ENCODE results near the gene FZD1. TPM values are rescaled to one million over a fixed set of nuclear protein-coding genes. Genes with fewer than 3 reads are reported as not detected.

Gene FZD1
- total RNA-seq, 1 experiment from 2014 or later: 0.56 TPM

DNA sequence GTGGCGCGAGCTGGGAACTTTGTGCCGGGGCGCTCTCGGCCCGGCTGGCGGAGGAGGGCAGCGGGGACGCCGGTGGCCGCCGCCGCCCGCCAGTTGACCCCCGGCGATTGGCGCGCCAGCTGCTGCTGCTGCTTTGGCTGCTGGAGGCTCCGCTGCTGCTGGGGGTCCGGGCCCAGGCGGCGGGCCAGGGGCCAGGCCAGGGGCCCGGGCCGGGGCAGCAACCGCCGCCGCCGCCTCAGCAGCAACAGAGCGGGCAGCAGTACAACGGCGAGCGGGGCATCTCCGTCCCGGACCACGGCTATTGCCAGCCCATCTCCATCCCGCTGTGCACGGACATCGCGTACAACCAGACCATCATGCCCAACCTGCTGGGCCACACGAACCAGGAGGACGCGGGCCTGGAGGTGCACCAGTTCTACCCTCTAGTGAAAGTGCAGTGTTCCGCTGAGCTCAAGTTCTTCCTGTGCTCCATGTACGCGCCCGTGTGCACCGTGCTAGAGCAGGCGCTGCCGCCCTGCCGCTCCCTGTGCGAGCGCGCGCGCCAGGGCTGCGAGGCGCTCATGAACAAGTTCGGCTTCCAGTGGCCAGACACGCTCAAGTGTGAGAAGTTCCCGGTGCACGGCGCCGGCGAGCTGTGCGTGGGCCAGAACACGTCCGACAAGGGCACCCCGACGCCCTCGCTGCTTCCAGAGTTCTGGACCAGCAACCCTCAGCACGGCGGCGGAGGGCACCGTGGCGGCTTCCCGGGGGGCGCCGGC lies 870 bp downstream of the FZD1 start:
- peak; percentile 13 for DNase-seq (ENCODE audit: low spot score)

DNA sequence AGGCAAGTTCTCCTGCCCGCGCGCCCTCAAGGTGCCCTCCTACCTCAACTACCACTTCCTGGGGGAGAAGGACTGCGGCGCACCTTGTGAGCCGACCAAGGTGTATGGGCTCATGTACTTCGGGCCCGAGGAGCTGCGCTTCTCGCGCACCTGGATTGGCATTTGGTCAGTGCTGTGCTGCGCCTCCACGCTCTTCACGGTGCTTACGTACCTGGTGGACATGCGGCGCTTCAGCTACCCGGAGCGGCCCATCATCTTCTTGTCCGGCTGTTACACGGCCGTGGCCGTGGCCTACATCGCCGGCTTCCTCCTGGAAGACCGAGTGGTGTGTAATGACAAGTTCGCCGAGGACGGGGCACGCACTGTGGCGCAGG lies 1.4 kb downstream of the FZD1 start:
- DNase-seq (ENCODE audit: low spot score): no peak

DNA sequence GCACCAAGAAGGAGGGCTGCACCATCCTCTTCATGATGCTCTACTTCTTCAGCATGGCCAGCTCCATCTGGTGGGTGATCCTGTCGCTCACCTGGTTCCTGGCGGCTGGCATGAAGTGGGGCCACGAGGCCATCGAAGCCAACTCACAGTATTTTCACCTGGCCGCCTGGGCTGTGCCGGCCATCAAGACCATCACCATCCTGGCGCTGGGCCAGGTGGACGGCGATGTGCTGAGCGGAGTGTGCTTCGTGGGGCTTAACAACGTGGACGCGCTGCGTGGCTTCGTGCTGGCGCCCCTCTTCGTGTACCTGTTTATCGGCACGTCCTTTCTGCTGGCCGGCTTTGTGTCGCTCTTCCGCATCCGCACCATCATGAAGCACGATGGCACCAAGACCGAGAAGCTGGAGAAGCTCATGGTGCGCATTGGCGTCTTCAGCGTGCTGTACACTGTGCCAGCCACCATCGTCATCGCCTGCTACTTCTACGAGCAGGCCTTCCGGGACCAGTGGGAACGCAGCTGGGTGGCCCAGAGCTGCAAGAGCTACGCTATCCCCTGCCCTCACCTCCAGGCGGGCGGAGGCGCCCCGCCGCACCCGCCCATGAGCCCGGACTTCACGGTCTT lies 1.9 kb downstream of the FZD1 start:
- no peak for DNase-seq (ENCODE audit: low spot score)

DNA sequence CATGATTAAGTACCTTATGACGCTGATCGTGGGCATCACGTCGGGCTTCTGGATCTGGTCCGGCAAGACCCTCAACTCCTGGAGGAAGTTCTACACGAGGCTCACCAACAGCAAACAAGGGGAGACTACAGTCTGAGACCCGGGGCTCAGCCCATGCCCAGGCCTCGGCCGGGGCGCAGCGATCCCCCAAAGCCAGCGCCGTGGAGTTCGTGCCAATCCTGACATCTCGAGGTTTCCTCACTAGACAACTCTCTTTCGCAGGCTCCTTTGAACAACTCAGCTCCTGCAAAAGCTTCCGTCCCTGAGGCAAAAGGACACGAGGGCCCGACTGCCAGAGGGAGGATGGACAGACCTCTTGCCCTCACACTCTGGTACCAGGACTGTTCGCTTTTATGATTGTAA lies 2.5 kb downstream of the FZD1 start:
- DNase-seq (ENCODE audit: low spot score): no peak

DNA sequence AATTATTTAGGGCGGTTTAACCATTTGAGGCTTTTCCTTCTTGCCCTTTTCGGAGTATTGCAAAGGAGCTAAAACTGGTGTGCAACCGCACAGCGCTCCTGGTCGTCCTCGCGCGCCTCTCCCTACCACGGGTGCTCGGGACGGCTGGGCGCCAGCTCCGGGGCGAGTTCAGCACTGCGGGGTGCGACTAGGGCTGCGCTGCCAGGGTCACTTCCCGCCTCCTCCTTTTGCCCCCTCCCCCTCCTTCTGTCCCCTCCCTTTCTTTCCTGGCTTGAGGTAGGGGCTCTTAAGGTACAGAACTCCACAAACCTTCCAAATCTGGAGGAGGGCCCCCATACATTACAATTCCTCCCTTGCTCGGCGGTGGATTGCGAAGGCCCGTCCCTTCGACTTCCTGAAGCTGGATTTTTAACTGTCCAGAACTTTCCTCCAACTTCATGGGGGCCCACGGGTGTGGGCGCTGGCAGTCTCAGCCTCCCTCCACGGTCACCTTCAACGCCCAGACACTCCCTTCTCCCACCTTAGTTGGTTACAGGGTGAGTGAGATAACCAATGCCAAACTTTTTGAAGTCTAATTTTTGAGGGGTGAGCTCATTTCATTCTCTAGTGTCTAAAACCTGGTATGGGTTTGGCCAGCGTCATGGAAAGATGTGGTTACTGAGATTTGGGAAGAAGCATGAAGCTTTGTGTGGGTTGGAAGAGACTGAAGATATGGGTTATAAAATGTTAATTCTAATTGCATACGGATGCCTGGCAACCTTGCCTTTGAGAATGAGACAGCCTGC lies 3.1 kb downstream of the FZD1 start:
- DNase-seq (ENCODE audit: low spot score): no peak

DNA sequence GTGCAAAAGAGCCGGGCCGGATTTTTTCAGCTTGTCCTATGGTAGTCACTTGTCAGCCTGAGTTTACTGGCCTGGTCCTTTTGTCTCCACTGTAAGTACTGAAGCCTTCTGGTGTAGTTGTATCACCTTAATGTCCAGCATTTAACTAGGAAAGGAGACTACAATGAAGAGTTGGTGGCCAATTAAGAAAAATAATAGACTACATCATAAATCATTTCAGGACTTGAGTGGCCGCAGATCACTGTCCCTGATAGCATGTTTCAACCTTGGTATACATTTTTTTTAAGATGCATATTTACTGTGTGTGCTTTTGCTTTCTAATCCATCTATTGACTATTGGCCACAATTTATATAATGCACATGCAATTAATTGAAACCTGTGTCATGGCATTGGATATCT lies 6.1 kb downstream of the FZD1 start:
- DNase-seq (ENCODE audit: low spot score): no peak

DNA sequence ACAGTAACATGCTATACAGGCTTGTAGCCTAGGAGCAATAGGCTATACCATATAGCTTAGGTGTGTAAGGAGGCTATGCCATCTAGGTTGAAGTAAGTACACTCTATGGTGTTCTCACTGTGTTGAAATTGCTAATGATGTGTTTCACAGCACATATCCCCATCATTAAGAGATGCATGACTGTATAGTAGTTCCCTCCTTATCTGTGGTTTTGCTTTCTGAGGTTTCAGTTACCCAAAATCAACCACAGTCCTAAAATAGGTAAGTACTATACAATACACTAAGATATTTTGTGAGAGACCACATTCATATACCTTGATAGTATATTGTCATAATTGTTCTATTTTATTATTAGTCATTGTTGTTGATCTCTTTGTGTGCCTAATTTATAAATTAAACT lies 12.7 kb downstream of the FZD1 start:
- DNase-seq (ENCODE audit: low spot score): no peak

DNA sequence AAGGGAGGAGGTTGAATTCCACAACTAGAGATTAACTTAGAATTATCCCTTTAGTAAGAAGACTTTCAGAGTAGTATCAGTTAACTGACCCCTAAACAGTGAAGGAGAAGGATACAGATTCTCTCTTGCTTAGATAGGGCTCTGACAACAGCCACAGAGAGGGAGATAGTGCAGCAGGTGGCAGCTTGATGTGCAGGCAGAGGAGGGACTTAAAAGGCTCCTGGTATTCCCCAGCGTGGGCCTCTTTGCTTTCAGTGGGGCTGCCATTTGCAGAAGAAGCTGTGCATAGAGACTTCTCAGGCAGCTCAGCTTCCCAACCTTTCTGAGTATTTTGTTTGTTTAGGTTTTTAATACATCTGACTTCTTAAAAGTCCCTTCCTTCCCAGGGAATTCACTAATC lies 16.0 kb downstream of the FZD1 start:
- no peak for DNase-seq (ENCODE audit: low spot score)

DNA sequence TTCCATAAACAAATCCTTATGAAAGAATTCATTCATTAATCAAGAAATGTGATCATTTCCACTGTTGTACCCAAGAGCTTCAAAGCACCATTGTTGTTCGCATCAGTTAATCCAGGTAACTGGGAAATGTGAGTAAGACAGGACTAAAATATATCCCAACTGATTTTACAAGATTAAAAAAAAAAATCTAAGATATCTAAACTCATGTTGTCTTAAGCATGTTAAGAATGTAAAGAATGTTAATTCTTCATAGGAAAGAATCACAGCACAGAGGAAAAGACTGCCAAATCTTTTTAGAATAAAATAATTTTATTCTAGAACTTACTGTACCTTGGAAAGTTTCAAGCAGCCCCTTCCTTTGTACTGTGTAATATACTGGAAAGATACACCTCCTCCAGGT lies 16.4 kb downstream of the FZD1 start:
- no peak for DNase-seq (ENCODE audit: low spot score)

DNA sequence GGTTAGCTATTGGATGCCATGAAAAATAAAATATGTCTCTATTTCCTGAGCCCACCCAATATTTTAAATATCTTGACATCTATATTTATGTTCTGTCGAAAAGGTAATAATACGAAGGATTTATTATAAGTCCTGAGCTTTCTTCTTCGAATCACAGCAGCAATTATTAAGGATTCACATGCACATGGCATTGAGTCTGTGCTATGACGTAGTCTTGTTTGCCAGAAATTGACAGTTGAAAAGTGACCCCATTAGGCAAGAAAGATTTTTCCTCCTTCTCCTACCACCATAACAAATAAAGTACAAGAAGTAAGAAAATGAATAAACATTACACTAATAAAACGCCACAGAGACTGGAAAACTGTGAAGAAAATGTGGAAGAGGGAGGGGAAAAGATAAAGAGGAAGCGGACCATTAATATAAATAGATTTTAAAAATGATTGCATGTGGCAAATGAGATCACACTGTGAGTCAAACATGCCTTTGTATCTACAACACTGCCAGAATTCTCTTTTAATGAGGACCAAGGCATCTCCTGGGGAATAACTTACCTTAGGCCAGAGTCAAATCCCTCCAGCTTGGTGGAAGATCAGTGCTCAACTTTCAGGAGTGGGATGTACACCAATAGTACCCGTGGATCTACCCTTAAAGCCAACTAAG lies 21.6 kb downstream of the FZD1 start:
- no peak for DNase-seq (ENCODE audit: low spot score)

DNA sequence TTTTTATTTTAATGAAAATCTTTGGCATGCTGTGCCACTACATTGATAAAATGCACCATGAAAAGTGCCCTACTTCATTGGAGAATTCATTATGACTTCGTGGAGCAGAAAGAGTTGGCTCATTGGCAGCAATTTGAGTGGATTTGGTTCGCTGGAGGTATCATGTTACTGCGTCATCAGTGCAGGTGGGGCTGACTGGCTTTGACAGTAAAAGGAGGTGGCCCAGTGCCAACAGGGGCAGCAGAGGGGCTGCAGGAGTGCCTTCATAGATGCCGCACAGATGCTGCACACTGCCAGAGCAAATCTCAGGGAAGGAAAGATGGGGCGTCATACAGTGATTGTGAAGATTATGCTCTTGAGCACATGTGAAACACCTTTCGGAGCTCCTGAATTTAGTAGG lies 22.2 kb downstream of the FZD1 start:
- no peak for DNase-seq (ENCODE audit: low spot score)

DNA sequence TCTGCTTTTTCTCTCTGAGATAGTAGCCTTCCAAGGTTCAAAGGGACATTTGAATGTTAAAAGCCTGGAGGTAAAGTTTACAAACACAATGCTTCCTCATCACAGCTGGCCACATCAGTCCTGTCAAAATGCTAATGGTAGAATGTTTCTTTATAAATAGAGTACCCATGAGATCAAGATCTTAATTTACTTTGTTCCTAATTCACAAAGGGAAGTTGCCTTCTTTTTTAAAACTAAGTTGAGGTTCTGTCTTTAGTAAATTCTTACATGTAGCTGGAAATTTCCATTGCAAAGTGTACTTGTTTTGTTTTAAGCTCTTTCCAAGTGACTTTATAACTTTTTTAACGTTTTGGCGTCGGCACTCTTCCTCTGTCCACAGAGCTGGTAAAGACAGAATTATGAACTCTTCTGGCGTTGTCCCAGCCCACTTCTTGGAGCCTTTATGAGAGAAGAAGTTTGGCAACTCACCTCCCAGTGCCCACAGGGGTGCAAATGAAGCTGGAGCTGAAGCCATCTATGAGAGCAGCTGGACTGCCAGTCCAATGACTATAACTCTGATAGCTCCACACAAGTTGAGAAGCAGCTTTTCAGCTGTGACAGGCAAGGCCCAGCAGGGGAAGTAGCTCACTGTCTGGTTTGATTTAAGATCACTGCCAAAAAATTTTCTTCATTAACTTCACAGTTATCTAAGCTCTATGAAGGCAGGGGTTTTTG lies 23.3 kb downstream of the FZD1 start:
- DNase-seq (ENCODE audit: low spot score): no peak

DNA sequence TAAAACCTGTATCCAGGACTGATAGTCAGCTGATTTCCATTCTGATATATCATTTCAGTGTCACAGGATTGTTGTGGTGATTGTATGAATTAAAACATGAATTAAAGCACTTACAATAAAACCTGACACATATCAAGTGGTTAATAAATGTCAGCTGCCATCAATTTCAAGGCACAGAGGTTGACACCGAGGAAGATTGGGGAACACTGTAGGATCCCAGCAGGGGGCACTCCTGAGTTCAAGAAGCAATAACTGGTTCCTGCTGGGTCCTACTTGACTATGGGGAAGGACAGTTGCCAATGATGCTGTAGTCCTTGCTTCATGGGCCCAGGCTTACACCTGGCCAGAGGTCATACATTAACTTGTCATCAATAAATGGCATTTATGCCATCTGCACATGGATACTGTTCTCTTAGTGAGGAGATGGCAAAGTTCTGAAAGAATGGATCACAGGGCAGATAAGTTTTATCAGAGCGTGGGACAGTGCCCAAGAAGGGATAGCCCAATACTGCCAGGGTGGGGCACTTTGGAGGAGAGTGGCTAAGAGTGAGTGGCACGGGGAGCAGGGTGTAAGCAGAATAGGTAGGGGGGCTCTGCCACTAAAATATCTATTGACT lies 24.1 kb downstream of the FZD1 start:
- peak; percentile 68 for DNase-seq (ENCODE audit: low spot score)

DNA sequence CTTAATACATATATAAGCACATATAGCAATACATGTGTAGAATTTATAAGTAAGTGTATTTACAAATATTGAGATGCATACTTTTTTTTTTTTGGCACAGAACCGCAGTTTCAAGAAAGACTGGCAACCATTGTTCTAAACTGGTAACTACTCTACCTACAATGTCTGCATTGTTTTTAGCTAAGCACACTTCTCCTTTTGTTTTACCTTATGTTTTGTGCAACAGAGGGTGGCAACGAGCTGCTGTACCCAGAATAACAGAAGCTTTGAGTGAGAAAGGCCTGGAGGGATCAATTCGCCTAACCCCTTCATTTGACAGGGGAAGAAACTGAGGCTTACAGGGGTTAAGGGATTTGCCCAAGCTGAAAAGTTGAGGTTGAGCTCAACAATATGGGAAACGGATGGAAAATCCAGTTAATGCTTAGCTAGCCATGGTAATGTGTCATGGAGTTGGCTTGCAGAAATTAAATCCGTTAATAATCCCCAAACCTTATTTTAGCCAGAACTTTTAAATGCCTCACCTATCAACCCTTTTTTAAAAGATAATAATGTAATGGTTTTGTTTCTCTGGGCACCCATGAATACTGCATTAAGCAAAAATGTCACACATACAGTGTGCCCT lies 25.5 kb downstream of the FZD1 start:
- no peak for DNase-seq (ENCODE audit: low spot score)

DNA sequence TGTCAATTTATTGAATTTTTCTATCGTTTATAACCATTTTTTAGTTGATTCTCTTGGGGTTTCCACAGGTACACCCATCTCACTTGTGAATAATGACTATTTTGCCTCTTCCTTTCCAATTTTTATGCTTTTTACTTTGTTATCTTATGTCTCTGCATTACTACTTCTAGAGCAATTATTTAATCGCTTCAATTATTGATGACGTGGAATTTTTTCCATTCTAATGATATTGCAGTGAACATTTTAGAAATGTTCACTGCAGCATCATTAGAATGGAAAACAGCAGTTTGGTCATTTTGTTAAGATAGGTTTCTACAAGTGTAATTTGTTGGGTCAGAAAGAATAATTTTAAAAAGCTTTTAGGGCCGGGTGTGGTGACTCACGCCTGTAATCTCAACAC lies 27.1 kb downstream of the FZD1 start:
- DNase-seq (ENCODE audit: low spot score): no peak

DNA sequence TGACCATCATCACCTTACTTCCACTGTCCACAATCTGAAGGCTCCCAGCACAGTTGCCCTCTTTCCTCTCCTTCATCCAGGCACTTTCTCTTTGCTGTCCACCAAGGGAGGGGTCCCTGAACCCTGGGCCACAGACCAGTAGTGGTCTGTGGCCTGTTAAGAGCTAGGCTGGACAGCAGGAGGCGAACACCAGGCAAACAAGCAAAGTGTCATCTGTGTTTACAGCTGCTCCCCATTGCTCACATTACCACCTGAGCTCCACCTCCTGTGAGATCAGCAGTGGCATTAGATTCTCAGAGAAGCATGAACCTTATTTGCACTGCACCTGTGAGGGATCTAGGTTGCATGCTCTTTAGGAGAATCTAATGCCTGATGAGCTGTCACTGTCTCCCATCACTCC lies 27.7 kb downstream of the FZD1 start:
- no peak for DNase-seq (ENCODE audit: low spot score)

DNA sequence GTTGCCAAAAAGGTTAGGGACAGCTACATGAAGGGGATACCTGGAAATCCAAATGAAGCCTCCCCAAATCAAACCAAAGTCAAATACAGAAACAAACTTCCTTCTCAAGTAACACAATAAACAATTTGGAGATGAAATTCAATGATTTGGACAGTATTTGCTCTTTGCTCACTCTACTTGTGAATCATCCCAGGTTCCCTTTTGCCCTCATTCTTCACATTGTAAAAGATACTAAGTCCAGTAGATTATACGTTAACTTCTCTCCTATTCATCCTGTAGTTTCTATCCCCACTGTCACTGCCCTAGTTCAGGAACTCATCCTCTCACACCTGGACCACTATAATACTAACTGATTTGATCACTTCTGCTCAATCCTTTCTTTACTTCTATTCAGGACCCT lies 28.3 kb downstream of the FZD1 start:
- DNase-seq (ENCODE audit: low spot score): no peak

DNA sequence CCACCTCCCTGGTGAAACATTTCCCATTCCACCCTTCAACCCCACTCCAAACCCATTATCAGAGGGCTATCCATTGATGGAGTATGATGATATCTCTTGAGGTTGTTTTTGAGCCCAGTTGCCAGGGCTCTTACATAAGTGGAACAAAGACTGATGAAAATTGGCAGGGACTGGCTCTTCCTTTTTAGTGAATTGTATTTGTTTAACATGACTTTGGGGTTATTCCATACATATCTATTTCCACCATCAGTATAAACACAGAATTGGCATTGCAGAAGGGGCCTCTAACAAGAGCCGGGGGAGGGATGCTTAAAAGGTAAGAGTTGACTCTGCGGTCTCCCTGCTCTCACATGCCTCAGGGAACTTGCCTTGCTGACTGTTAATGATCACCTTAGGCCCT lies 28.9 kb downstream of the FZD1 start:
- no peak for DNase-seq (ENCODE audit: low spot score)

DNA sequence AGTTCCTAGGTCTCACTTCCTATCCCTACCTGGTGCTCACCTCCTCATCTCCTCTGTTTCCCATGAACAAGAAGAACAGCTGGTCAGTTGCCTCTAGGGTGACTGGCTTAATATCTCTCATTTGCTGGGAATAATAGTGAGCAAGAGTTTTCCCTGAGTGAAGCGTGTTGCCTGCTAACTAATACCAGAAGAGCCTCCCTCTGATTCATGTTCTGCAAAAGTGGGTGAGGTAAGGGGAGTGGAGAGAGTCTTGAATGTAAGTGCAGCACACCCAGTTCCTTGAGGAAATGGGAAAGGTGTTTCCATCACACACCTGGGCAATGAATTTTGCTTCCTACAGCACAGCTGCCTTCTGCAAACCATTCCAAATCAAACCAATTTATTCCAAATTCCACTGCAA lies 29.6 kb downstream of the FZD1 start:
- DNase-seq (ENCODE audit: low spot score): no peak

DNA sequence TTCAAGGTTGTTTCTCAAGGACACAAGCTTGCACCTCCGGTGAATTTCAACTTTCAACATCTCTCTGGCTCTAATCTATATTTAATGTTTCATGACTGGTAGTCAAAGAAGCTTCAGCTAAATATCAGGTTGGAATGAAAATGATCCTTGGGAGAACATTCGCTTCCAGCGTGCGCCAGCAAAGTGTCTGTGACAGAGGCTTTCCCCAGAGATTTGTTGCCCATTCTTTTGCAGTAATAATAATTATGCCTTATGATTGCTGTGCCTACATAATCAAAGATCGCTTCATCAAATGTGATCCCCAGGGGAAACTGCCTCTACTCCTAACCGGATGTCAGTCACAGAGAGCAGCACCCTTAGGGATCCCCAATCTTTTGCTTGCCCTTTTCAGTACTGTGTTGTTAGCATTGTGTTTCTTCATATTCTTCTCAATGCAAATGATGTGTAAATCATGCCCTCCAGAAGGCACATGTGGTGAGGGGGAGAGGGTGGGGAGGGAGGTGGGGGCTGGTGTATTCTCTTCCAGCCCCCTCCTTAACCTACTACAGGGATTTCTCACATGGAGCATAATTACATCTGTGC lies 30.5 kb downstream of the FZD1 start:
- DNase-seq (ENCODE audit: low spot score): no peak

All from HT-29 (cell line).